Stimulated activated CD4-positive, alpha-beta T cell treated with anti-CD3 and anti-CD28 coated beads, TNF-alpha, amount 100 ng/mL, for 1 hour (primary cell): ENCODE data around the gene CDHR3.
"Not testable (repeated sequence)": the region's sequence is repeated elsewhere in the genome, so short reads cannot be mapped to it uniquely, and the experiment has no call there.

Experiments used
- DNase-seq, 3 donors: peaks; one replicate each; pipeline ENCODE4 v3.0.0-alpha.2; 2020; ENCODE audit warnings: low read depth in 3 of 3, low spot score in 1 of 3

Gene CDHR3

GRCh38 chr7:105962353-105962752 lies 711 bp upstream of the CDHR3 start:
- DNase-seq = no peak

DNA sequence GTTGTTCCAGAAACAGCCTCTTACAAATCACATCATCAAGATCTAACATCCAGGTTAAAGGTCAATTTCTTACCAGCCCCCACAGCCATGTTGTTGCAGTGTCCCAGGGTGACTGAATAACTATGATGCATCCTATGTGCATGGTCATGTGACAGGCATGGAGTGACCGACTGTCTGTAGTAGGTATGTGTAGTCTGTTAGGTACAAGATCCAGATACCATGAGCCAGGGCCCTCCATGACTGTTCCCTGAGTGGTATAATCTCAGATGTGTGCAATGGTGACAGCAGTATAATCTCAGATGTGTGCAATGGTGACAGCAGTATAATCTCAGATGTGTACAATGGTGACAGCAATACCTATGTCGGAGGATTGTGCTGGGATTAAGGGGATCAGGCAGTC lies 8.8 kb downstream of the CDHR3 start:
- no peak for DNase-seq

DNA sequence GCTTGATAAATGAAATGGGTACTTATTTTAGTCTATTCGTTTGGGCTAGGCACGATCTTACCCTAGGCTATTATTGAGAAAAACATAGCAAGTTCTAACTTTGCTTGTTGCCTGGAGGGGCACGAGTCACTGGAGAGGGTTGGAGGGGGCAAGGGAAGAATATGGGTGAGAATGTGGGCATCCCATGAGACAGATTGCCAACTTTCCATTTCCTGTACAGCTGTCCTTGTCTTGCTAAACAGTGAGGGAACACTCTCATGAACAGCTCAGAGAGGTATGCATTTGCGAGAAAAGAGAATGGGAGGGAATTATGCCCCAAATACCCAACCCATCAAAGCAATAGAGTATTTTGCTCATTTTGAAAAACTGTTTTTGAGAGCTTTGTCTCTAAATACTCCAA lies 9.2 kb downstream of the CDHR3 start:
- DNase-seq = no peak

DNA sequence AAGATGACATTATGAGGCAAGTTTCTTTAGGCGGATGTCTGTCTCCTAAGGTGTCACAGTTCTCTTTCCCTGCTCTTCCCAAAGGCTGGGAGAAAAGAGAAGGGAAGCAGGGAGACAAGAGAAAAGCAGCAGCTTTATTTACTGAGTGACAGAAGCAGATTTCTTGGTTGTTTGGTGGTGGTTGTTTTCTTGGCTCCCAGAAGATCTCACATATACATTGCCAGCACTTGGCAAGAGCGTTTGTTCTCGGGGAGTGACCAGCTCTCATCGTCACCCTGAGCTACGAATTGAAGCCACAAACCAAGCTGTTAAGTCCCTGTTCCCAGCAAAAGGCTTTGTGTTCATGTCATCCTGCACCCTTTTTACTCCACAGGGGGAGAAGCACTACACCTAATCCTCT lies 11.4 kb downstream of the CDHR3 start:
- DNase-seq = no peak

- no peak for DNase-seq
These were observed 12.8 kb downstream of the CDHR3 start for GRCh38 chr7:105975770-105976417.

- DNase-seq = no peak
These were observed 13.8 kb downstream of the CDHR3 start for GRCh38 chr7:105976868-105977267.

DNA sequence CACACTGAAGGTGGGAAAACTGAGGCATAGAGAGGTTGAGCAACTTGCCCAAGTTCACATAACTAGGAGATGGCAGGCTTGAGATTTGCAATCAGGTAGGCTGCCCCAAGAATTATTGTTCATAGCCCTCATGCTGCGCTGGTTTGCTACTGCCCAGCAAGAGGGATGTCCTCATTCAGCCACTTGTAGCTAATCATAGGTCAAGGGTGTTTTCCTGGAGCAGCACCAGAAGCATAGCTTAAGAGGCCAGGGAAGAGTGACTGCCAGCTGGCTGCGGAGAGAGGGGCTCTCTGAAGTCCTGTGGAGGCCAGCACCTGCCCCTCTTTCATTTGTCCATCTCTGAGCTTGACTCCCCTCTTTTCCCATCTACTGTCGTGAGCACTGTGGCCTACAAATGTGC lies 15.0 kb downstream of the CDHR3 start:
- DNase-seq = no peak

GRCh38 chr7:105978974-105979373 lies 15.9 kb downstream of the CDHR3 start:
- no peak for DNase-seq

DNA sequence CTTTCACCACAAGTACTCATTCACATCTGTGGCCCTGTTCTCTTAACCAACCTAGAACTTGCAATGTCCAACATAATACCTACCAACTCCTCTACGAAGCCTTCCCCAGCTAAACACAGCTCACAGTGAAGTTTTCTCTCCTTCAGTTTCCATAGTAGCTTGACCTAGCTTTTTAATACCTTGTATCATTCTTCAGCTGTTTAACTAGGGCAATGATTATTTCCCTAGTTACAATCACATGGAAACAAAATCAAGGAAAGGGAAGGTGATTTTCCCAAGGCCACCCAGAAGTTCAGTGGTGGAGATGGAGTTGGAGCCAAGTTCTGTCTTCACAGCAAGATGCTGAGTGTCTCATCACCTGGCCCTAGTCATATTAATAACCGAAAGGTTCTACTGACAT lies 16.3 kb downstream of the CDHR3 start:
- DNase-seq = no peak

DNA sequence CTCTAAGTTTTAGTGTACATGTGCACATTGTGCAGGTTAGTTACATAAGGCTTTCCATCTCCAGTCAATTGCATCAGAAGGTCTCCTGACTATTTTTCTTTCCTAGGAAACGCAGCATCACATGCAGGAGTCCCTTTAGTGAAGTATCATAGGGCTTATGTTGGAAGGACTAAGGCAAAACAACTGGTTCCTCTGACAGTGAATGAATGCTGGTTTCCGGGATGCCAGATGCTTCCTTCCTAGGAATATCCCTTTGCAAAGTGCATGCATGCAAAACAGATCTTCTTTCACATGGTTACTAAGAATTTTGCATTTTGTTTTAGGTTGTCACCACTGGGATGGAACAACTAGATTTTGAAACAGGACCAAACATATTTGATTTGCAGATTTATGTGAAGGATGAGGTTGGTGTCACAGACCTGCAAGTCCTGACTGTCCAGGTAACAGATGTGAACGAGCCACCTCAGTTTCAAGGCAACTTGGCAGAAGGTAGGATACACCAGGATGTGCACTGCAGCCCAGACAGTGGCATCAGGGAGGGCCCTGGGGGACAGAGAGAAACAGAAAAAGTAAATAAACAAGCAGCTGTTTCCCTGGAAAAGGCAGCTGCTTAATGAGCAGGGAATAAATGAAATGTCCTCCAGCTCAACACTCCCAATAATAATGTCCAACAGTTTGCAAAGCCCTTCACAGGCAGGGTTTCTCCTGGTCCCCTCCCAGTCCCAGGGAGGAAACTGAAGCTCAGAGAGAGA lies 17.8 kb downstream of the CDHR3 start:
- DNase-seq = no peak

GRCh38 chr7:105982388-105982787 lies 19.3 kb downstream of the CDHR3 start:
- no peak for DNase-seq

- not testable (repeated sequence) for DNase-seq
These were observed 21.7 kb downstream of the CDHR3 start for GRCh38 chr7:105984808-105985207.

DNA sequence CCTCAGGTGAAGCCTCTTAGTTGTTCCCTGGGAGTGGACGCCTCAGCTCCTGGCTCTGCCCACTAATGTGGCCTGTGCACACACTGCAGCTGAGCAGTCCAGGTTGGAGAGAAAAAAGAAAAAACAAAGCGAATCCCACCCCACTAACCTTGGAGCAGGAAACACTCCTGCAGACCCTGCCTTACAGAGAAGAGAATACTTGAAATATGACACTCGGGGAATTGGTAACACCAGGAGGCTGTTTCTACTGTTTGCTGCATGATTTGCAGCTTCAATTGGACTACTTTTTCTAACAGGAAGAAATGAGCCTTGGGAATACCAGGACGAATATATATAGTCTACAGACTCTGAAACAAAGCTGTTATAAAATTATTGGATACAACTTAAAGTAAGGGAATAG lies 22.2 kb downstream of the CDHR3 start:
- DNase-seq = no peak

- DNase-seq = no peak
These were observed 22.7 kb downstream of the CDHR3 start for GRCh38 chr7:105985672-105986215.

DNA sequence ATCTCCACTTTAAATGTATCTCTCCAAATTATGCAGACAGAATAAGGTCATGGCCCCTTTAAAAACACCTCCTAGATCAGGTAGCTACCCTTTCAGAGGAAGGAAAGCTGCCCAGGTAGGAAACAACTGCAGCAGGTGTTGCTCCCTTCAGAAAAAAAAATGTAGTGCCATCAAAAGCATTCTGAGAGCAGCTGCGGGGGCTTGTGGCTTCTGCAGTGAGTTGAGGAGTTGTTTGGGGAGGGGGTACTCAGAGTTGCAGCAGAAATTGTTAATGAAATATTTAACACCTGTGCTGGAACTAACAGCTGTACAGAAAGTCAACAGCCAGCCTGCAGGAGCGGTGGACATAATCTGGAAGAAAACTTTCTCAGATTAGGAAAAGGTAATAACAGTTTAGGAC lies 24.0 kb downstream of the CDHR3 start:
- DNase-seq = no peak

GRCh38 chr7:105988276-105988675 lies 25.2 kb downstream of the CDHR3 start:
- no peak for DNase-seq

DNA sequence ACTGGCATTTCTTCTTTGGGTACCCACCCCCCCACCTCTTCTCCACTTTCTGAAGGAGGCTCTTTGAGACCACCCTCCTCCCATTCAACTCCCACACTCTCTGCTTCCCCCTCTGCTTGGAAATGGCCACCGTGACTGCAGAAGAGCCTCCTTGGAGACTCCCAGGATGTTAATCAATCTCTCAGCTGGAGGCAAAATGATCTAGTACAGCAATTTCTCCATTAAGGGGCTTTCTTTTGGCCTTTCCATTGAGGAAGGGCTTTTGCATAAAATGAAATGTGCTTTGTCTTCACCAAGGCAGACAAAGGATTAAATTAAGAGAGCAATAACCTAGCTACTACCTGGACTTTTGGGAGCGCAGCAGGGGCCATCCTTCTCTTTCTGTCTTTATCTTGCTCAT lies 26.1 kb downstream of the CDHR3 start:
- no peak for DNase-seq

GRCh38 chr7:105989686-105990085 lies 26.6 kb downstream of the CDHR3 start:
- no peak for DNase-seq

DNA sequence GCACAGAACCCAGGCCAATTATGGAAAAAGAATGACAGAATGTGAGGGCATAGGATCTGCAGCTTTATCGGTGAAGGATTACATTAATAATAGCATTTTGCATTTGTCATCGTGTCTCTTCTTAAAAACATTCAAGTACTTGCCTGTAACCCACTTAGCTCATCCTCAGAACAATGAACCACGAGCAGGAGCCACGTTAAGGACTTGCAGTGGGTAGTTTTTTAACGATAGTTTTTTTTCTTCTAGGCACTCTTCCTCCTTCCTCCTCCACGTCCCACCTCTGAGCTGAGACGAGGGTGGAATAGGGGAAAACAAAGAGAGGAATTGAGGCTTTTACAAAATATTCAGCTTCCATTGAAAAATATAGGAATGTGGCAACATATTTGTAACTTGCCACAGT lies 27.1 kb downstream of the CDHR3 start:
- DNase-seq = no peak

- no peak for DNase-seq
These were observed 27.8 kb downstream of the CDHR3 start for GRCh38 chr7:105990727-105991453.

DNA sequence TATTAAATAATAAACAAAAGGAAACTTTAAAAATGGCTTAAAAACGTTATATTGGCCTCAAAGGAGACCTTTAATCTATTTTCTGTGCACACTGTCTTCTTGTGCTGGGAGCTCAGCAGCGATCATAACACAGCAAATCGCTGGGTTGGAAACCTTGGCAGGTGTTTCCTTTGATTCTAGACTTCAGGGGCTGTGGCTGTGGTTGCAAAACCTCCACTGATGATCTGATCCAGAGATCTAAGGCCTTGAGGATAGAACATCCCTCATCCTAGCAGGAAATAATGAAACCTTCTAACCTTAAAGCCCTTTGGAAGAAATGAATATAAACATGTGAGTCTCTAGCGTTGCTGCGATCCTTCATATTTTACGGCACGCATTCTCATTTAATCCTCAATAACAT lies 29.8 kb downstream of the CDHR3 start:
- DNase-seq = no peak
